ENCODE measurements around the gene NGLY1.

Gene NGLY1

GRCh38 chr3:25784971-25785370 is 1.7 kb upstream of the NGLY1 start:
- DNase-seq (ENCODE audit: low spot score) = no peak

DNA sequence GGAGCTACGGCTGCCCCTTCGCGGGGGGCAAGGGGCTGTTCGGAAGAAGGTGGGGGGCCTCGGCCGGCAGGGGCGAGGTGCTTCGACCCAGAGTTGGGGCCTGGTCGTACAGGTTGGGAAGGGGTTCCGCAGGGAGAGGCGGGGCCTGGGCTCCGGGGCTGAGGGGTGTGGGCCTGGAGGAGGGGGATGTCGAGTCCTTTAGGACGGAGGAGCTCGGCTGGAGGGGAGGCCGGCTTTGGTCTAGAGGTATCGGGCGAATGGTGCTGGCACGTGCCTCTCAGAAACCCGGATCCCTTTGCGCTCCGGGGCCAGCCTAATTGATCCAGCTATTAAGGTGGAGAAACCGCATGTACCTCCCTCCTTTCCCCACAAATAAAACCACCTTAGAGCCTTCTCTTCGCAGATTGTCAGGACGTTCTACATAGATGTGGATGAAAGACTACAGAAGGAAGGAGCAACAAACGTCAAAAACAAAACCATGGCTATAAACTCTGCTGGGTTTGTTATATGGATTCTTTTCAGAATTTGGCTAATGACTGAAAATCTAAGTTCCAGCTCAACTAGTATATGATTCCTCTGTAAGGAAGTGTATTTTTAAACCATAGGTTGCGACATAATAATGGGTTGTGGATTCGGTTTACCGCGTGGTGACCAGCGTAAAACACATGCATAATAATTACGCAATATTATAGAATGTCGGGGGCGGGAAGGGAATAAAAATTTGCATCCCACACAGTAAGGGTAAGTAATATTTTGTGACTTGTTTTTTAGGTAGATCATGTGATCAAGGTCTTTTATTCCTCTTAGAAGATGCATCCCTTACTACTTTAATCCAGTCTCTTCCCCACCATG is 644 bp upstream of the NGLY1 start:
- DNase-seq (ENCODE audit: low spot score) = no peak

- DNase-seq (ENCODE audit: low spot score) = no peak
These were observed 656 bp downstream of the NGLY1 start for GRCh38 chr3:25782636-25782937.

DNA sequence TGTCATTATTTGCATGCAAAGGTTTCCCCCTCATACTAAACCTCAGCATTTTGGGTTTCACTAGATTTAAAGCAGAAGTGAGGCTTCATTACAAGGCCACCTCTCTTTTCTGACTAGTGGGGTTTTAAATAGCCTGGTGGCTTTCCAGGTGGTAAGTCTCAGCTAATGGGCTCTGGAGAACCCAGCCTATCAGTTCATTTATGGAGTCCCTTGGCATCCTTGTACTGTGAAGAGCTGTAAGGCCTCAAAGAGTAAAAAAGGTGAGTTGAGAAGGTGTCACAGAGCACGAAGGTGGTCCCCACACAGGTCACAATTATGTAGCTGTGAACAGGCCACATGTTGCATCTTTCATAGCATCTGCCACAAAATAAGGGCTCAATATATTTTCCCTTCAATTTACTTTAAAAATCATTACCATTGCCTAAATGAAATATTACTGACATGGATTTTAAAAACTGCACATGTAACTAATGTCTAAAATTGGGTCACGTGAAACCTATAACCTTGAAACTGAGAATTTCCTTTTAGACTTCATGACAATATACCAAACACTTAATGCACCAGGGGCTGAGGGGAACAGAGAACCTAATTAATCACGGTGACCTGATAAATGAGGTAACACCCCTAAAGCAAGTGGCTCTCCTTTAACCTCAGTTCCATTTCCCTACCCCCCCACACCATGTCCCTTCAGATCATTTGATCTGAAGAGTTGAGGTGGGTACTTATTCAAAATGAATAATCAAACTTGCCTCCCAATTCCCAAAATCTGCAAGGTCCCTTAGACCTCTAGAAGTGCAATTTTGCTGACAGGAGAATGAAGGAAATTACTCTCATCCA is 1.3 kb downstream of the NGLY1 start:
- no peak for DNase-seq (ENCODE audit: low spot score)

GRCh38 chr3:25781145-25781757 is 2.0 kb downstream of the NGLY1 start:
- DNase-seq (ENCODE audit: low spot score) = no peak

GRCh38 chr3:25780618-25781017 is 2.6 kb downstream of the NGLY1 start:
- no peak for DNase-seq (ENCODE audit: low spot score)

DNA sequence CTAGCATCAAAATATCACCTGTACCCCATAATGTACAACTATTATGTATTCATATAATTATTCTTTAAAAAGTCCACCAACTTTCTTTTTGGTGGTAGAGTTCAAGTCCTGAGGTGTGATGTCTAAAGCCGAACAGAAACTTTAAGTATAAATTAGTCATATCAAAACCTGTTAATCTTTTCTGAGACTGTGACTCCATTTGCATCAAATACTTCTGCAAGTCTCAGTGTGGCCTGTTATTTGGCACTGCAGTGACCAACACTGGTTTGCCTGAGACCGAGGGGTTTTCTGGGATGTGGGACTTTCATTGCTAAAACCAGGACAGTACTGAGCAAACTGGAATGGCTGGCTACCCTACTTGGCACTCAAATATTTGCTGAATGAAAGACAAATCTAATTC is 7.3 kb downstream of the NGLY1 start:
- no peak for DNase-seq (ENCODE audit: low spot score)

- DNase-seq (ENCODE audit: low spot score) = no peak
These were observed 14.4 kb downstream of the NGLY1 start for GRCh38 chr3:25768851-25769250.

DNA sequence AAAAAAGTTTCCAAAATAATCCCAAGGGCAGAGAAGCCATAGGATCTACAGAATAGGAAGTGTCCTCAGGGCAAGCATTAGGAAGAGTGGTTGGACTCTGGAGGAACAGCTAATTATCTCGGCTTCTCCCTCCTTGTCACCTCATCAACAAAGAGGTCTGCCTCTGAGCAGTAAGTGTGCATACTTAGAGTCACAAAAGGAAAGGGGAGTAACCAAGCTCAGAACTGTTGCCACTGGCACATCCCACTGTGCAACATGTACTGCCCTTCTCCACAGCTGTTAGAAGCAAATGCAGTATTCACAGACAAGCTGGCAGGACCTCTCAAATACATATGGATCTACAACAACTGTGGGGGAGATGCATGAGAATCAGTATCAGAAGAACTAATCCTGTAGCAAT is 31.5 kb downstream of the NGLY1 start:
- DNase-seq (ENCODE audit: low spot score) = no peak

DNA sequence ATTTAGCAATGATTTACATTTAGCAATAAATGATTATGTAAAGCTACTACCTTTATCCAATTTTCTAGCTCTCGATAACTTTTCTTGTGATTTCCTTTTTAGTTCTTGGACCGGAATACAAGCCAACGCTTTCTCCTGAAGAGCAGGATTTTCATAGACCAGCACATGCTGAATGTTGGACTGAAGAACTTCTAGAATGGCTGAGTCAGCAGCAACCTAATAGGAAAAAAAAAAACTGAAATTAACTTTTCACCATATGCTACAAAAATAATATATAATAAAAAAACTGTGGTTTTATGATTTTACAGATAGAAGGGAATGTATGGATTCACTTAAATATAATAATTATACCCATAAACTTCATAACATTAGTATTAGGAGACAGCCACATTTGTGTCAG is 32.2 kb downstream of the NGLY1 start:
- DNase-seq (ENCODE audit: low spot score) = no peak

- DNase-seq (ENCODE audit: low spot score) = no peak
These were observed 34.1 kb downstream of the NGLY1 start for GRCh38 chr3:25749031-25749581.

GRCh38 chr3:25748189-25748588 is 35.1 kb downstream of the NGLY1 start:
- DNase-seq (ENCODE audit: low spot score) = no peak

DNA sequence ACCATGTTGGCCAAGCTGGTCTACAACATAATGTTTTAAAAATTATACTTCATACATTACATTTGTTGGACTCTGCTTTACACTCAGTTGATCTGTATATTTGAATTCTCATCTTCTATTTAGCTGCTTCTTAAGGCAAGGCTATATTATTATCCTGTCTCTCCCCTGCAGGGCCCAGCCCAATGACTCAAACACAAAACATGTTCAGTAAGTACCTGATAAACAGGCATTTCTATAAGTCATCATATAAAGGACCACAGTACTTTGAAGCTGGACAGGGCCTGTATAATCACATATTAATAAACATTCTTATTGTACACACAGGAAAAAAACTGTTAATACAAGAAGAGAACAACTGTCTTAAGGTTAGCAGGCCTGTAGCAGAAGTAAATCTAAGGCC is 36.2 kb downstream of the NGLY1 start:
- no peak for DNase-seq (ENCODE audit: low spot score)

DNA sequence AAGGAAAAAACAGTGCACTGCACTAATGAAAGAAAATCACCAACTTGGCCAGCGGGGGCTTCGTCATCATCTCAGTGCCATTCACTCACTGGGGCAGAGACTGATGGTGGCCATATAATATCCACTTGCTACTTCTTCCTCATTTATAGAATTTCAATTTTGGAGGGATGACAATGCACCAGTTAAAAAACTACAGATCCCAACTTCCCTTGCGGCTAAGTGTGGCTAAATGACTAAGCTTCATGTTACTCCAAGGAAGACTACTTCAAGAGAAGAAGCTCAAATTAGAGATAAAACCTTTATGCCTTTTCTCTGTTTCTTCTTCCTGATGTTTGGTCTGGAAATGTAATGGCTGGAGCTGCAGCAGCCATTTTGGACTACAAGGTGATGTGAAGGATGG is 38.8 kb downstream of the NGLY1 start:
- no peak for DNase-seq (ENCODE audit: low spot score)

DNA sequence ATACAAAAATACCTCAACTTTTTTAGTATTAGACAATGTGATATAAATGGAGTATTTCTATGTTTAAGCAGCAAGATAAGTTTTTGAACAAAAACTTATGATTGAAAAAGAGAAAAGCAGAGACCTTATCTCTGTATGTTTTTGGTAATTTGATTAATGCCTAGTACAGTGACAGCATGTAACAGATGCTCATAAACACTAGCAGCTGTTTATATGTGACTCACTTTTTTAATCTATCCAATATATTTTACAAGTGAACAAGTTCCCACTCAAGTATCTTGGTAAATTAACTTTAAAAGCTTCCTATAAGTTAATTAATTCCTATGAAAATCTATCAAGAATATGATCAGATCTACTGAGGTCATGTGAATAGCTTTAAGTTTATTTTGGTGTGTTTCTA is 55.1 kb downstream of the NGLY1 start:
- no peak for DNase-seq (ENCODE audit: low spot score)

DNA sequence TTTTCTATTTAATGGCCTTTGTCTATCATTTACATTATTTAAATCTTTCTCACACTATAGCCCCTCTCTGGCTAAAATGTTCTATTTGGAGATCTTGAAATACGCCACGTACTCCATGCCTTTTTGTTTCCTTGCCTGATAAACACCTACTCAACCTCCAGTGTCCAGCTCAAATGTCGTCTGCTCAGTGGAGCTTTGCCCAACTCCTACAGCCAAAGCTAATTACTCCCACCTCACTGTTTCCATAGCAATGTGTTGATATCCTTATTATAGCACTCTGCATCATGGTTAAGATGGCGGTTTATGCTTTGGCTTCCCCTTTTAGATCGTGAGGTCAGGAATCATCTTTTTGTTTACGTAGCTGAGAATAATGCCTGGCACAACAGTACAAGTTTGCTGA is 55.9 kb downstream of the NGLY1 start:
- no peak for DNase-seq (ENCODE audit: low spot score)

- no peak for DNase-seq (ENCODE audit: low spot score)
These were observed 57.4 kb downstream of the NGLY1 start for GRCh38 chr3:25725810-25726209.

DNA sequence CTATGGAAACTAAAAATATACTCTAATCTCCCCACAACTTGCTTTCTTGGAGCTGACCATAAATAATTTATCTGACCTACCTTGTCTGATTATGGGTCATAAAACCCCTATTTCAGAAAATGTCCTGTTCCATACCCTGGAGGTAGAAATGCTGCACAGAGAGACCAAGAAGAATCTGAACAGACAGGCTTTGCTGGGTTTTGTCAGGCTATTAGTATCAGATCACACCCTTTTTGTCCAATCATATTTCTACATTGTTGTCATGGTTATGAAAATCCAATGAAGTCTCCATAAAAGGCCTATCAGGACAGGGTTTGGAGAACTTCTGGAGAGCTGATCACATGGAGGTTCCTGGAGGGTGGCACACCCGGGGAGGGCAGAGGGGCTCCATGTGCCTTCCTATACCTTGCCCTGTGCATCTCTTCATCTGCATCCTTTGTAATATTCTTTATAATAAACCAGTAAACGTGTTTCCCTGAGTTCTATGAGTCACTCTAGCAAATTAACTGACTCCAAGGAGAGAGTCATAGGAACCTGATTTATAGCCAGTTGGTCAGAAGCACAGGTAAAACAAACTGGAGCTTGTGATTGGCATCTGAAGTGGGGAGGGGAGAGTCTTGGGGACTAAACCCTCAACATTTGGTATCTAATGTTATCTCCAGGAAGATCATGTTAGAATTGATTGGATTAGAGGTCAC is 58.1 kb downstream of the NGLY1 start:
- no peak for DNase-seq (ENCODE audit: low spot score)

DNA sequence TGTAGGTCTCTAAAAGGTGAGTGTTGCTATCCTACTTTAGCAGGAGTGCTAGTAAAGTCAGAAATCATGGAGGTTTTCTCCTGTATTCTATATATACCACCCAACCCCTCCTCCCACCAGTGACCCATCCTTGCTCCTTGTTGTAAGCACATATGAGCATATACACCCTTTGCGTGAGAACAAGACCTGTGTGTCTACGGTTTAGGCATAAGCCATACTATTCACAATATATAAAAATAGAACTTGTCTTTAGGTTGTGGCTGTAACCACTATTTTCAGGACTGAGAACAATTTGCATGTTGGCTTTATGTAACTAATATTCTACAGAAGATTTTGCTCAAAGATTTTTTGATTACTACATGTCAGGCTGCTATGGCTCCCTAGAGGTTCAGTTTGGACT is 59.4 kb downstream of the NGLY1 start:
- no peak for DNase-seq (ENCODE audit: low spot score)

DNA sequence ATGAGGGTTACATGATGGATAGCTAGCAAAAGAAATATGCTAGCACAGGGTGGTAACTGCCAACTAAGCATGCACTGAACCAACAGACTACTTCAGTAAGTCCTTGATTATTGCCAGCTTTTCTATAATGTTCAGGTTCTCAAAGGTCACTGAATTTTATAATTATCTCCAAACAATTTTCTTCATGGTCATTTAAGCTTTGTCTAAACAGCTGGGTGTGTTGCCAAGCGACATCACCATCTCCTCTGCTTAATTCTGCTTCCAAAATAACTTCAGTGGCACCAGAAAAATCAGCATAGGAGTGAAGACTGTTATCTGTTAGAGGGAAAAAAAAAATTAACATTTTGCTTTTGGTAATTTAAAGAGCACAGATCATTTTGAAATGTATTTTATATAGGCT is 63.9 kb downstream of the NGLY1 start:
- no peak for DNase-seq (ENCODE audit: low spot score)

GRCh38 chr3:25713341-25713985 is 69.8 kb downstream of the NGLY1 start:
- no peak for DNase-seq (ENCODE audit: low spot score)

DNA sequence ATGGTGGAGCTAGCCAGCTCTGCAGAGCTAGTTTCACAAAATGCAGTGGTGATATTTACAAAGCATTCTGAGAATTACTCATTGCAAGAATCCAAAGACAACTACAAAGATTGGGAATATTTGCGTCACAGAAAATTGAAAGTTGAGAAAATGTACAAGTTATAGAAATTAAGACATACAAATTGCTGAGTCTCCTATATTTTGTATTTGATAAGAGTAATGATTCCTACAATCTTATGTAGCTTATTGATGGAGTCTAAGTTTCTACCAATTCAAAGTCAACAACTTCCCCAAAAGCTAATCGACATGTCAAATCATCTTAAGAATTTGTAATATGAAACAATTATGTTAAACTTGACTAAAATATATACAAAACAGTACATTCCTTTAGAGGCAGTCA is 72.2 kb downstream of the NGLY1 start:
- DNase-seq (ENCODE audit: low spot score) = no peak

Data from CD4-positive, alpha-beta T cell treated with Interleukin-6 at 100 ng/mL for 8 hours (primary cell).